Mesendoderm (in vitro differentiated cells): ENCODE results near the gene FAM200B.

Experiments used
- DNase-seq: peaks from one replicate; pipeline ENCODE4 v3.0.0; 2013
- H2AK5ac ChIP-seq: 2 replicates; pipeline ENCODE4 v1.6.1; 2013; ENCODE audit warnings: low read length, inconsistent platforms
- H2BK120ac ChIP-seq: 2 replicates; pipeline ENCODE4 v1.6.1; 2013; ENCODE audit warnings: low read depth, mild to moderate bottlenecking, low read length, moderate library complexity, mixed read lengths
- H2BK15ac ChIP-seq: replicated peaks from 2 replicates; pipeline ENCODE4 v1.6.1; 2013; ENCODE audit warnings: low read depth, mild to moderate bottlenecking, moderate library complexity
- H2BK5ac ChIP-seq: 2 replicates; pipeline ENCODE4 v1.6.1; 2013; ENCODE audit warnings: low read length, inconsistent platforms
- H3K18ac ChIP-seq: 2 replicates; pipeline ENCODE4 v1.6.1; 2013; ENCODE audit warnings: mild to moderate bottlenecking, low read length, mixed read lengths
- H3K23ac ChIP-seq: one replicate; pipeline ENCODE4 v1.6.1; 2013; ENCODE audit warnings: low read length
- H3K27ac ChIP-seq: 2 replicates; pipeline ENCODE4 v1.5.1; 2013; ENCODE audit warnings: low read depth, mild to moderate bottlenecking, inconsistent platforms, low read length, moderate library complexity
- H3K27me3 ChIP-seq: 2 replicates; pipeline ENCODE4 v1.6.1; 2013; ENCODE audit warnings: low read length, control low read depth, mild to moderate bottlenecking, inconsistent platforms; ENCODE audit not compliant: insufficient read depth, poor library complexity
- H3K36me3 ChIP-seq: 2 replicates; pipeline ENCODE4 v1.6.1; 2013; ENCODE audit warnings: low read length, inconsistent platforms; ENCODE audit not compliant: control insufficient read depth, insufficient read depth
- H3K4ac ChIP-seq: one replicate; pipeline ENCODE4 v1.6.1; 2013; ENCODE audit warnings: low read depth, mild to moderate bottlenecking, low read length, moderate library complexity
- H3K4me1 ChIP-seq: 2 replicates; pipeline ENCODE4 v1.6.1; 2013; ENCODE audit warnings: low read depth, low read length, inconsistent platforms; ENCODE audit not compliant: control insufficient read depth
- H3K4me2 ChIP-seq: 2 replicates; pipeline ENCODE4 v1.6.1; 2013; ENCODE audit warnings: low read length
- H3K4me3 ChIP-seq: 2 replicates; pipeline ENCODE4 v1.5.1; 2013; ENCODE audit warnings: mild to moderate bottlenecking, low read length
- H3K56ac ChIP-seq: one replicate; pipeline ENCODE4 v1.6.1; 2013; ENCODE audit warnings: low read length
- H3K79me1 ChIP-seq: 2 replicates; pipeline ENCODE4 v1.6.1; 2013; ENCODE audit warnings: low read length, inconsistent platforms
- H3K79me2 ChIP-seq: 2 replicates; pipeline ENCODE4 v1.6.1; 2013; ENCODE audit warnings: mild to moderate bottlenecking, low read length; ENCODE audit not compliant: control insufficient read depth, insufficient read depth
- H3K9ac ChIP-seq: 2 replicates; pipeline ENCODE4 v1.6.1; 2013; ENCODE audit warnings: low read length, inconsistent platforms
- H4K5ac ChIP-seq: one replicate; pipeline ENCODE4 v1.6.1; 2013; ENCODE audit warnings: low read length
- H4K8ac ChIP-seq: one replicate; pipeline ENCODE4 v1.6.1; 2013; ENCODE audit warnings: low read depth, mild to moderate bottlenecking, control low read depth, low read length, moderate library complexity
- WGBS: extraction: QIAGEN DNeasy Blood & Tissue Kit; methylation state at CpG from one replicate; pipeline ENCODE4 v1.1.7; 2013; ENCODE audit warnings: low lambda C conversion rate, missing lambda C conversion rate; ENCODE audit not compliant: insufficient coverage; ENCODE audit errors: extremely low coverage; 5-methylcytosine and 5-hydroxymethylcytosine counted together

The FAM200B gene

GRCh38 chr4:15717657-15718416 is 36.2 kb downstream of the FAM200B start:
- Histone ChIP-seq H2BK15ac (no peak overlapping the region), H2AK5ac (no peak overlapping the region), H3K27ac (no peak overlapping the region), H3K23ac (no peak overlapping the region), H3K4me3 (no peak overlapping the region), H3K18ac (no peak overlapping the region), H4K8ac (no peak overlapping the region), H3K79me2 (no peaks in the 10 kb centered on the region), H3K56ac (no peak overlapping the region), H3K4me1 (no peaks in the 10 kb centered on the region), H4K5ac (no peak overlapping the region), H2BK120ac (no peak overlapping the region), H2BK5ac (no peak overlapping the region), H3K79me1 (no peaks in the 10 kb centered on the region), H3K27me3 (no peaks in the 10 kb centered on the region), H3K9ac (no peak overlapping the region), H3K36me3 (no peaks in the 10 kb centered on the region), H3K4ac (no peak overlapping the region), H3K4me2 (no peak overlapping the region)
- no CpG with 5 or more reads among the region's 3 CpGs for WGBS
- DNase-seq: no peak

- no peak overlapping the region for H2AK5ac ChIP-seq
- H4K5ac ChIP-seq: no peak overlapping the region
- no peak overlapping the region for H3K9ac ChIP-seq
- H3K79me2 ChIP-seq: no peaks in the 10 kb centered on the region
- H2BK120ac ChIP-seq: no peak overlapping the region
- H3K4me2 ChIP-seq: no peak overlapping the region
- no peak overlapping the region for H3K23ac ChIP-seq
- no peak overlapping the region for H4K8ac ChIP-seq
- H3K36me3 ChIP-seq: no peaks in the 10 kb centered on the region
- H3K79me1 ChIP-seq: no peaks in the 10 kb centered on the region
- H2BK5ac ChIP-seq: no peak overlapping the region
- no peaks in the 10 kb centered on the region for H3K4me1 ChIP-seq
- no peak overlapping the region for H3K18ac ChIP-seq
- no peak overlapping the region for H2BK15ac ChIP-seq
- no peak overlapping the region for H3K4me3 ChIP-seq
- H3K56ac ChIP-seq: no peak overlapping the region
- H3K27me3 ChIP-seq: no peaks in the 10 kb centered on the region
- no peak overlapping the region for H3K27ac ChIP-seq
- no peak for DNase-seq
- H3K4ac ChIP-seq: no peak overlapping the region
- WGBS: no CpG with 5 or more reads among the region's 5 CpGs
These were observed 36.8 kb downstream of the FAM200B start for GRCh38 chr4:15718465-15718864.

- Histone ChIP-seq H3K56ac (no peak overlapping the region), H3K18ac (no peak overlapping the region), H3K23ac (no peak overlapping the region), H3K9ac (no peak overlapping the region), H4K5ac (no peak overlapping the region), H3K27me3 (no peaks in the 10 kb centered on the region), H3K27ac (no peak overlapping the region), H3K4ac (no peak overlapping the region), H4K8ac (no peak overlapping the region), H2BK15ac (no peak overlapping the region), H2BK5ac (no peak overlapping the region), H3K4me1 (no peaks in the 10 kb centered on the region), H3K4me3 (no peak overlapping the region), H2AK5ac (no peak overlapping the region), H3K36me3 (no peaks in the 10 kb centered on the region), H3K79me2 (no peaks in the 10 kb centered on the region), H3K79me1 (no peaks in the 10 kb centered on the region), H2BK120ac (no peak overlapping the region), H3K4me2 (no peak overlapping the region)
- WGBS: no CpG with 5 or more reads among the region's 7 CpGs
- DNase-seq: no peak
These were observed 37.3 kb downstream of the FAM200B start for GRCh38 chr4:15718959-15719358.

- no peak overlapping the region for H2BK5ac ChIP-seq
- no peak overlapping the region for H3K4ac ChIP-seq
- no peak overlapping the region for H2BK15ac ChIP-seq
- H3K79me2 ChIP-seq: no peaks in the 10 kb centered on the region
- no peak for DNase-seq
- H4K5ac ChIP-seq: no peak overlapping the region
- H3K27me3 ChIP-seq: no peaks in the 10 kb centered on the region
- H3K36me3 ChIP-seq: no peaks in the 10 kb centered on the region
- H3K4me3 ChIP-seq: no peak overlapping the region
- no peaks in the 10 kb centered on the region for H3K79me1 ChIP-seq
- WGBS: no CpG with 5 or more reads among the region's 4 CpGs
- no peak overlapping the region for H4K8ac ChIP-seq
- no peak overlapping the region for H3K18ac ChIP-seq
- H3K9ac ChIP-seq: no peak overlapping the region
- H3K4me2 ChIP-seq: no peak overlapping the region
- H2AK5ac ChIP-seq: no peak overlapping the region
- H3K23ac ChIP-seq: no peak overlapping the region
- H3K27ac ChIP-seq: no peak overlapping the region
- no peak overlapping the region for H3K56ac ChIP-seq
- no peak overlapping the region for H2BK120ac ChIP-seq
- no peaks in the 10 kb centered on the region for H3K4me1 ChIP-seq
These were observed 37.9 kb downstream of the FAM200B start for GRCh38 chr4:15719506-15719905.

- Histone ChIP-seq H3K36me3 (no peaks in the 10 kb centered on the region), H3K4me3 (no peak overlapping the region), H3K4me1 (no peaks in the 10 kb centered on the region), H3K18ac (no peak overlapping the region), H3K4ac (no peak overlapping the region), H3K79me2 (no peaks in the 10 kb centered on the region), H3K56ac (no peak overlapping the region), H3K27me3 (no peaks in the 10 kb centered on the region), H2BK120ac (no peak overlapping the region), H3K4me2 (no peak overlapping the region), H3K9ac (no peak overlapping the region), H4K8ac (no peak overlapping the region), H2BK15ac (no peak overlapping the region), H3K27ac (no peak overlapping the region), H3K79me1 (no peaks in the 10 kb centered on the region), H4K5ac (no peak overlapping the region), H3K23ac (no peak overlapping the region), H2AK5ac (no peak overlapping the region), H2BK5ac (no peak overlapping the region)
- DNase-seq: no peak
- WGBS: no CpG with 5 or more reads among the region's 2 CpGs
These were observed 39.2 kb downstream of the FAM200B start for GRCh38 chr4:15720851-15721250.

GRCh38 chr4:15725608-15726007 is 44.0 kb downstream of the FAM200B start:
- WGBS: no CpG with 5 or more reads among the region's 4 CpGs
- no peak for DNase-seq
- H3K27ac ChIP-seq: no peak overlapping the region

More at GRCh38 chr4:15725608-15726007, 44.0 kb downstream of the FAM200B start:
- Histone ChIP-seq H2BK15ac (no peak overlapping the region), H3K18ac (no peak overlapping the region), H3K4me3 (no peak overlapping the region), H3K79me2 (no peaks in the 10 kb centered on the region), H3K4ac (no peak overlapping the region), H3K9ac (no peak overlapping the region), H3K56ac (no peak overlapping the region), H3K4me2 (no peak overlapping the region), H2BK5ac (no peak overlapping the region), H3K27me3 (no peaks in the 10 kb centered on the region), H3K23ac (no peak overlapping the region), H2AK5ac (no peak overlapping the region), H3K36me3 (no peaks in the 10 kb centered on the region), H4K5ac (no peak overlapping the region), H3K4me1 (no peaks in the 10 kb centered on the region), H4K8ac (no peak overlapping the region), H2BK120ac (no peak overlapping the region), H3K79me1 (no peaks in the 10 kb centered on the region)
